Activated CD4-positive, alpha-beta T cell treated with anti-CD3 and anti-CD28 coated beads for 48 hours (primary cell): Measurements from ENCODE around the gene TALDO1.
A peak's percentile ranks its signal among the peaks of the same experiment; 100 is the strongest.

Experiments used
- DNase-seq: peaks from one replicate; pipeline ENCODE4 v3.0.0-alpha.2; 2020

The TALDO1 gene

DNA sequence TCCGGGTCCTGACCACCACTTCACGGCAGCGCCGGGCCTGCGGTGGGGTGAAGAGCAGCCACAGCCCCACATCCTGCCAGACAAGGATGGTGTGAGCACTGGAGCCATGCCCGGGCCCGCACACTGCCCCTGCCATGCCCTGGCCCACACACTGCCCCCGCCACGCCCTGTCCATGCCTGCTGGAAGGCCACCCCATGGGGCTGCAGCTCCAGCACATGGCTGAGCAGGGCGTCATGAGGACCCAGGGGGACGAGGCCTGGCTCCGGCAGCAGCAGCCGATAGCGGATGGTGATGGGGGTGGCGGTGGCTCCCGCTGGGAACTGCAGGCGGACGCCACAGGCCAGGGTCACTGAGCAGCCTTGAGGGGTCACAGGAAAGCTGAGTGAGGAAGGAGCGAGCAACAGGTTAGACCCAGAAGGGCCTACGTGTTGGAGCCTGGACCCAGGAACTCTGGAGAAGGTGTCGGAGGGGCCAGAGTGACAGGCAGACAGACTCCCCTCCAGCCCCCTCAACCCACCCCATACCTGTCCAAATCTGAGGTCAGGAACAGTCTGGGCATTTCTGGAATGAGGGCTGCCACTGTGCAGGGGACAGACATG is 54.9 kb downstream of the TALDO1 start:
- DNase-seq: no peak

DNA sequence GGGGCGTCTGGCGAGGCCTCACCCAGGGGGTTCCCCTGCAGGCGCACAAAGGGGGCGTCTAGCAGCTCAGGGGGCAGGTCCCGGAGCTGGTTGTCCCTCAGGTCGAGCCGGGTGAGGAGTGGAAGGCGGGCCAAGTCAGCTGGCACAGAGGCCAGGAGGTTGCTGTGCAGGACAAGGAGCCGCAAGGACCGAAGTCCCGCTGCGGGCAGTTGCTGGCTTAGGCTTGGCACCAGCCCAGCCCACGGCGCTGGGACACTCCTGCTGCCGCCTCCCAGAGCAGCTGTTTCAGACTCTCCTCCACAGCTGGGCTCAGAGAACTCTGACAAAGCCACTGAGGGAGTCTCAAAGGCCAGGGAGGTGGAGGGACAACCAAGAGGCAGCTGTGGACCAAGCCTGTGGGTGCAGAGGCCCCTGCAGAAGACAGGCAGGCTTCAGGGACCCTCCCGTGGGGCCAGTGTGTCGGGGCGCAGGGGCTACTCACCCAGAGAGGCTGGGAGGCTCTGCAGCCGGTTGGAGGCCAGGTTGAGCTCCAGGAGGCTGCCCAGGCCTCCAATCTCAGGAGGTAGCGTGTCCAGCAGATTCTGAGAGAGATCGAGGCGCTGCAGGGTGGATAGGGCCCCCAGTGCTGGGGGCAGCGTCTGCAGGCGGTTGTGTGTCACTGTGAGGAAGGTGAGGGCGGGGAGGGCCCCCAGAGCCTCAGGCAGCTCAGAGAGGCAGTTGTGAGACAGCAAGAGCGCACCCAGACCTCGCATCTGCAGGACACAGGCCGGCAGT is 55.6 kb downstream of the TALDO1 start:
- no peak for DNase-seq

DNA sequence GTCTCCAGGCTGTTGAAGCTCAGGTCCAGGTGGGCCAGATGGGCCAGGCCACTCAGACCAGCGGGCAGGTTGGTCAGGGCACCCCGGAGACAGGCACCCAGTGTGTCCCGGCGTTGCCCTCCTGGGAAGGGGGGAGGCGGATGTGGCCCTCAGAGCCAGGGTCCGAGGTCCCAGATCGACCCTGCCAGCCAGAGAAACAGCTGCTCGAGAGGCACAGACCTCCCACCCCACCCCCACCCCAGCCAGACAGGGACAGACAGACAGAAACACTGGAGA is 56.1 kb downstream of the TALDO1 start:
- DNase-seq: no peak

DNA sequence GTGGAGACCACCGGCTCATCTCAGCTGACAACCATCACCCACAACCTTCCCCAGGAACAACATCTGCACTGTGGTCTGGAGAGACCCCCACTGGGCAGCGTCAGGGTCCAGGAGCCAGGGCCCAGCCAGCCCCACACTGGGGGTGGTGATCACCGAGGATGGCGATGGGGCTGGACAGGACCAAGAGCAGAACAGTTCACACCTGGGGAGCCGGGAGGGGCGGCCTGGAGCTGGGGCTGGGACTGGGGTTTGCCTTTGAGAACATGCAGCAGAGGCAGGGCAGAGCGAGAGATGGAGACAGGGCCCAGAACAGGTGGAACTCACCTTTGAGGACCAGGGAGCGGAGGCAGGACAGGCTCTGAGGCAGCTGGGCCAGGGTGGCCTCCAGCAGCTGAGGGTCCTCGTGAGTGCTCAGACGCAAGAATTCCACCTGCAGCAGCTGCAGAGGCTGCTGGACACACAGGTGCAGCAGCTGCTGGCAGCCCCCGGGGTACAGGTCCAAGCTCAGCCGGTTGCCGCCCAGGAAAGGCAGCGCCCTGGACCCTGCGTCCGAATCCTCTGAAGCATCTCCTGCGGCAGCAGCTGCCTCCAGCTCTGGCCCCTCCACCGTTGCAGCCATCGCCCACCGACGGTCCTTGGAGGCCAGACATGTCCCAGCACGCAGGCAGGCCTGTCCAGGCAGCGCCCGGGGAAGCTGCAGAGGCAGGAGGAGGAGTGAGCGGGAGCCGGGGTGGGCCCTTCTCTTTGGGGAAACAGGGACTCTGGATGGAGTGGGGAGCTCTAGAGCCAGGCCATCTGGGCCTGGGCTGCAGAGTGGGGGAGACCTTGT is 56.7 kb downstream of the TALDO1 start:
- no peak for DNase-seq

DNA sequence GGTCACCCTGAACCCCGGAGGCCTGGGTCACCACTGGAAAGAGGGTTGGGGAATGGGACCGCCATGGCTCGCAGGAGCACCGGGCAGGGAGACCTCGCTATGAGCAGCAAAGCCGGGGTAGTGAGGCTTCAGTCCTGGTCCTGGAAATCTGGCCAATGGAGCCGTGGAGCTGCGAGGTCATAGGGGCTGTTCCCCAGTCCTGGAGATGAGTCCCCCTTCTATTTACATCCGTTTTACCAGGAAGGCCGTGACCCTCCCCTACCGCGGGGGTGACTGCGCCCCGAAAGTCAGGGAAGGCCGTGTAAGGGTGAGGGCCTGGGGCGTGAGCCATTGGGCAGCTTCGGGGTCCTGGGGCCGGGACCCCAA is 57.3 kb downstream of the TALDO1 start:
- no peak for DNase-seq

GRCh38 chr11:808427-809286 is 61.4 kb downstream of the TALDO1 start:
- DNase-seq: peak; percentile 52

DNA sequence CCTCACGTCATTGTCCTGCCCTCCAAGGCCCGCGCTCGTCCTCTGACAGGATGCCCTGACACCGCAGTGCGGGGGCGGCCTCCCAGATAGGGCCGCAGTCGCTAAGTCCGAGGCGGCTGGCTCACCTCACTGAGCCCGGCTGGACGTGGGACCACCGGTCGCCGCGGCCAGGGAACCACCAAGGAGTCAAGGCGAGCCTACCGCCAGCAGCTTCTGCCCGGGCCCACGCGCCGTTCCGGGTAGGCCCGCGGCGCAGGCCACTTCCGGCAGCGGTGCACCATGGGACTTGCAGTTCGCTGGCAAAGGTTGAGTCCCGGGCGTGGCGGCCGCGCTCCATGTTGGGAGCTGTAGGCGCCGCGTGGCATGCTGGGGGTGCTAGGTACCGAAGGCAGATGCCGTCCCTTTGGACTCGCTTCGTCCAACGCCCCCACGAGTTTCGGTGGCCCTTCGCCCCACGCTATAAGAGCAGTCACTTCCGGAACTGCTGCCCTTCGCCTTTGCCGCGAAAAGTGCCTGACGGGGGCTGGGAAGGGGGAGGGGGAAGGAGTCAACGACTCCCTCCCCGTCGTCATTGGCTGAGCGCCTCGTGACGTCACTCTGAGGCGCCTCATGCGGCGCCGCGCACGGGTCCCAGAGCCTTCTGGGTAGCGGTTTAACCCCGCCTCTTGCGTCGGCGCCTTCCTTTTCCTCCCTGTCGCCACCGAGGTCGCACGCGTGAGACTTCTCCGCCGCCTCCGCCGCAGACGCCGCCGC is 62.2 kb downstream of the TALDO1 start, which contains the start of gene RPLP2:
Gene RPLP2, plus strand, starts transcription at position 681 of the 753 bp plus-strand sequence. CDS start 268 bp downstream, outside the sequence.
- peak; percentile 98 for DNase-seq

DNA sequence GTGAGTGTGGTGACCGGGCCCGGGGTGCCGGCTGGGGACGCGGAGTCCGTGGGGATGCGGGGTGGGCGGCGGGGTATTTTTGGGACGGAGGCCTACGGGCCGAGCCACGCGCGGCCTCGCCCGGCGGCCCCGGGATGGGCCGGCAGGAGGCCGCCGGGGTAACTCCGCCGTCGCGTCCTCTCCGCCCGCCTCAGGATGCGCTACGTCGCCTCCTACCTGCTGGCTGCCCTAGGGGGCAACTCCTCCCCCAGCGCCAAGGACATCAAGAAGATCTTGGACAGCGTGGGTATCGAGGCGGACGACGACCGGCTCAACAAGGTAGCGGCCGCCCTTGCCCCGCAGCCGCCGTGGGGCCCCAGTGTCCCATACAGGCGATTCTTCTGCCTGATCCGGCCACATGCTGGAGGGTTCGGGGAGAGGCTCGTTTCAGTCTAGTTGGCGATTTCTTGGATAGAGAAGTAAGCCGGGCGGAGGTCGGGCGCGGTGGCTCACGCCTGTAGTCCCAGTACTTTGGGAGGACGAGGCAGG is 62.8 kb downstream of the TALDO1 start:
- no peak for DNase-seq

- DNase-seq: no peak
These were observed 64.4 kb downstream of the TALDO1 start for GRCh38 chr11:811446-812245.

DNA sequence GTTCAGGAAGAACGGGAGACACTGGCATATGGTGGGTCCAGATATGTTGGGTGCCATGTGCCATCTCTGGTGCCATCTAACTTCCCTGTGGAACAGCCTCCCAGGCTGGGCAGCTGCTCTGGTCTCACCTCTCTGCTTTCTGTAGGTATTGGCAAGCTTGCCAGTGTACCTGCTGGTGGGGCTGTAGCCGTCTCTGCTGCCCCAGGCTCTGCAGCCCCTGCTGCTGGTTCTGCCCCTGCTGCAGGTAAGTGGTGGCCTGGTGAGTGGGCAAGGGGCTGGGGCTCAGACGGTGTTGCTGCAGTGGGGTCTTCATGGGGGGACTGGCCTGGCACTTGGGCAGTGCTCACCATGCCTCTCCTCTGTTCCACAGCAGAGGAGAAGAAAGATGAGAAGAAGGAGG is 65.1 kb downstream of the TALDO1 start:
- DNase-seq: no peak

- DNase-seq: no peak
These were observed 65.8 kb downstream of the TALDO1 start for GRCh38 chr11:813072-813455.

DNA sequence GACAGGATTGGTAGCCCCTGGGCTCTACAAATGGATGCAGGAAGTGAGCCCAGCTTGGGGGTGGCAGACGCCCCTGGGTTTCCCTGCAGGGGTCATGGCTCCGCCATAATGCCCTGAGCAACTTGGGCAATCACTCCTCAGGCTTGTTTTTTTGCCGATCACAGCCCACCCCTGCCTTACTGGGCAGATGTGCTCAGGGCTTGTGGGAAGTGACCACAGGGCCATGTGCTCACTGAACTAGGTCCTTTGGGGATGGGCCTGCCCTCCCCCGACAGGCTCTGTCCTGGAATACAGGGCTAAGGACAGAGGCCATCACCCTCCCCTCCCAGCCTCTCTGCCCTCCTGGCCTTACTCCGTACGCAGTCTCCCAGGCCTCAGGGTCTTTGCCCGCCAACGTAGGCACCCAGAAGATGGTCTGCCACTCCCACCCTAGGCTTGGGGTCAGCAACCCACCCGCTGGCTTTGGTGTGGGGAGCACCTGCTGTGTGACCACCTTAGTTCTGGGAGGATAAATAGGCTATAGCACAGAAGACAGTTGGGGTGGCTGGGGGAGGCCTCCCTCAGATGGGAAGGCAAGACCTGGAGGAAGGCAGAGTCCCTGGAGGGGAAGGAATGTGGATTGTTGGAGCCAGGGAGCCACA is 66.3 kb downstream of the TALDO1 start:
- no peak for DNase-seq
